Neural cell (in vitro differentiated cells): ENCODE data around the gene PCSK4. TPM values are rescaled to one million over a fixed set of nuclear protein-coding genes. Genes with fewer than 3 reads are reported as not detected.

Experiments
- H2AFZ ChIP-seq: fragments of 200-600, 300-800 bp; sonication (generic), shearing (Covaris generic); 2 replicates; pipeline ENCODE4 v1.6.0; 2014; ENCODE audit warnings: low read depth, mild to moderate bottlenecking, antibody characterized with exemption, low read length, moderate library complexity
- H3F3A ChIP-seq: fragments of 200-600 bp; shearing (Covaris generic); 2 replicates; pipeline ENCODE4 v1.6.1; 2016; ENCODE audit warnings: mild to moderate bottlenecking, moderate library complexity, mixed read lengths, antibody characterized with exemption, low read length; ENCODE audit not compliant: insufficient read depth, poor library complexity, severe bottlenecking
- H3K27ac ChIP-seq: fragments of 200-600, 300-800 bp; sonication (generic), shearing (Covaris generic); 2 replicates; pipeline ENCODE4 v1.5.1; 2014; ENCODE audit warnings: mild to moderate bottlenecking, low read length, moderate library complexity
- H3K27me3 ChIP-seq: fragments of 300-800, 200-600 bp; sonication (generic), shearing (Covaris generic); 2 replicates; pipeline ENCODE4 v1.6.0; 2014; ENCODE audit warnings: mild to moderate bottlenecking, low read depth, low read length, moderate library complexity; ENCODE audit not compliant: insufficient read depth
- H3K36me3 ChIP-seq: fragments of 300-800, 200-600 bp; sonication (generic), shearing (Covaris generic); 2 replicates; pipeline ENCODE4 v1.5.1; 2014; ENCODE audit warnings: mild to moderate bottlenecking, antibody characterized with exemption, low read length, moderate library complexity; ENCODE audit not compliant: insufficient read depth
- H3K4me2 ChIP-seq: fragments of 300-800, 200-600 bp; sonication (generic), shearing (Covaris generic); 2 replicates; pipeline ENCODE4 v1.6.0; 2014; ENCODE audit warnings: mild to moderate bottlenecking, low read length
- H3K4me3 ChIP-seq: fragments of 300-800, 200-600 bp; sonication (generic), shearing (Covaris generic); 2 replicates; pipeline ENCODE4 v1.5.1; 2014; ENCODE audit warnings: mild to moderate bottlenecking, low read length, moderate library complexity
- H3K79me2 ChIP-seq: fragments of 200-600 bp; shearing (Covaris generic); replicated peaks from 2 replicates; pipeline ENCODE4 v1.6.0; 2014; ENCODE audit warnings: mild to moderate bottlenecking, low read length, moderate library complexity; ENCODE audit not compliant: insufficient read depth
- H3K9ac ChIP-seq: fragments of 300-800, 200-600 bp; sonication (generic), shearing (Covaris generic); 2 replicates; pipeline ENCODE4 v1.6.1; 2016; ENCODE audit warnings: mild to moderate bottlenecking, low read length, mixed read lengths
- H3K9me2 ChIP-seq: fragments of 200-600 bp; shearing (Covaris generic); 2 replicates; pipeline ENCODE4 v1.6.1; 2016; ENCODE audit warnings: mild to moderate bottlenecking, low read length, mixed read lengths; ENCODE audit not compliant: insufficient read depth
- H3K9me3 ChIP-seq: fragments of 200-600, 300-800 bp; sonication (generic), shearing (Covaris generic); 2 replicates; pipeline ENCODE4 v1.6.1; 2016; ENCODE audit warnings: mild to moderate bottlenecking, mixed run types, low read length, moderate library complexity, mixed read lengths
- H4K20me1 ChIP-seq: fragments of 200-600 bp; shearing (Covaris generic); 2 replicates; pipeline ENCODE4 v1.6.1; 2016; ENCODE audit warnings: mild to moderate bottlenecking, mixed run types; ENCODE audit not compliant: insufficient read depth
- EP300 ChIP-seq: fragments of 450-650 bp; conservative IDR thresholded peaks from 2 replicates; pipeline ENCODE4 v1.6.1; 2014; ENCODE audit warnings: antibody characterized with exemption, mild to moderate bottlenecking, moderate library complexity; ENCODE audit not compliant: poor library complexity, severe bottlenecking
- EZH2 ChIP-seq: fragments of 200-600, 300-800 bp; shearing (Covaris generic), sonication (generic); IDR thresholded peaks from 2 replicates; pipeline ENCODE4 v1.6.1; 2014; ENCODE audit warnings: antibody characterized with exemption, low read length, borderline replicate concordance, mild to moderate bottlenecking; ENCODE audit not compliant: insufficient read depth, poor library complexity, severe bottlenecking
- MXI1 ChIP-seq: fragments of 450-650 bp; conservative IDR thresholded peaks from 2 replicates; pipeline ENCODE4 v1.6.1; 2014; ENCODE audit warnings: antibody characterized with exemption, mild to moderate bottlenecking; ENCODE audit not compliant: poor library complexity, severe bottlenecking
- POLR2AphosphoS5 ChIP-seq: IDR thresholded peaks from 2 replicates; pipeline ENCODE4 v1.6.1; 2012
- RAD21 ChIP-seq: fragments of 450-650 bp; conservative IDR thresholded peaks from 2 replicates; pipeline ENCODE4 v1.6.1; 2014; ENCODE audit warnings: antibody characterized with exemption, mild to moderate bottlenecking, moderate library complexity
- REST ChIP-seq: IDR thresholded peaks from 2 replicates; pipeline ENCODE4 v1.6.1; 2012; ENCODE audit warnings: borderline replicate concordance
- SMC3 ChIP-seq: fragments of 450-650 bp; conservative IDR thresholded peaks from 2 replicates; pipeline ENCODE4 v1.6.1; 2014; ENCODE audit warnings: antibody characterized with exemption, mild to moderate bottlenecking, moderate library complexity; ENCODE audit not compliant: poor library complexity
- TAF1 ChIP-seq: IDR thresholded peaks from 2 replicates; pipeline ENCODE4 v1.6.1; 2012; ENCODE audit warnings: low read depth
- polyA plus RNA-seq: library from polyadenylated mRNA; depleted of rRNA; stranded (reverse); fragments of >200 nt; gene quantifications from 2 replicates; pipeline ENCODE4 v1.2.3, GENCODE V29; 2014
- TF ChIP-seq, protein P1 (sequence below): fragments of 450-650 bp; IDR thresholded peaks from 2 replicates; pipeline ENCODE4 v1.5.1; 2014; ENCODE audit warnings: antibody characterized with exemption, mild to moderate bottlenecking, moderate library complexity; ENCODE audit not compliant: poor library complexity, severe bottlenecking

The PCSK4 gene
- polyA plus RNA-seq, 1 donor from 2014 or later, result 11.8 TPM

DNA sequence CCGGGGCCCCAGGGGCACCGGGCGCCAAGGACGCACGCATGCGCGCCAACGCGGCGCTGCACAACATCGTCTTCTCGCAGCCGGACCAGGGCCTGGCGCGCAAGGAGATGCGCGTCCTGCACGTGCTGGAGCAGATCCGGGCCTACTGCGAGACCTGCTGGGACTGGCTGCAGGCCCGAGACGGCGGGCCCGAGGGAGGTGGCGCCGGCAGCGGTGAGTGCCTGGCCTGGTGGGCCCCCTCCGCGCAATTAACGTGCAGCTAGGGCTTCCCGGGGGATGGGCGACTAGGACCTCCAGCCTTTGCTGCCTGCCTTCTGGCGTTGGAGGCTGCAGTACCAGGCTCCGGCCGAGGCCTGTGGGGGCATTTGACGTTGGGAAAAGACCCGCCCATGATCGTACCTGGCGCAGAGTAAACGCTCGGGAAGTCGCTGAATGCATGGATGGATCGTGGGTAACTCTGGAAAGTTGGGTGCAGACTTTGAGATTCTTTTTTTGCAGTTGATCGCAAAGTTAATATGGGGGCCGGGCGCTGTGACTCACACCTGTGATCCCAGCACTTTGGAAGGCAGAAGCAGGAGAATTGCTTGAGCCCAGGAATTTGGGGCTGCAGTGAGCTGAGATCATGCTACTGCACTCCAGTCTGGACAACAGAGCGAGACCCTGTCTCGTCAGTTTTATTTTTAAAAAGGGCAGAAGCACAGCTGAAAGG, 33.0 kb downstream of the PCSK4 start:
- no peak overlapping the region for H3K4me2 ChIP-seq
- no peak overlapping the region for H3K9ac ChIP-seq
- no peaks in the 10 kb centered on the region for H3K27me3 ChIP-seq
- H3K9me3 ChIP-seq, result no peaks in the 10 kb centered on the region
- peaks cover 23% of the 10 kb centered on the region for H3K36me3 ChIP-seq
- no peak overlapping the region for H2AFZ ChIP-seq
- no peaks in the 10 kb centered on the region for H3K9me2 ChIP-seq
- H3K4me3 ChIP-seq, result no peak overlapping the region
- peaks cover 54% of the 10 kb centered on the region for H4K20me1 ChIP-seq
- TF ChIP-seq MXI1 (no peak), POLR2AphosphoS5 (no peak), SMC3 (no peak), EP300 (no peak)
- TF ChIP-seq, protein P1, sequence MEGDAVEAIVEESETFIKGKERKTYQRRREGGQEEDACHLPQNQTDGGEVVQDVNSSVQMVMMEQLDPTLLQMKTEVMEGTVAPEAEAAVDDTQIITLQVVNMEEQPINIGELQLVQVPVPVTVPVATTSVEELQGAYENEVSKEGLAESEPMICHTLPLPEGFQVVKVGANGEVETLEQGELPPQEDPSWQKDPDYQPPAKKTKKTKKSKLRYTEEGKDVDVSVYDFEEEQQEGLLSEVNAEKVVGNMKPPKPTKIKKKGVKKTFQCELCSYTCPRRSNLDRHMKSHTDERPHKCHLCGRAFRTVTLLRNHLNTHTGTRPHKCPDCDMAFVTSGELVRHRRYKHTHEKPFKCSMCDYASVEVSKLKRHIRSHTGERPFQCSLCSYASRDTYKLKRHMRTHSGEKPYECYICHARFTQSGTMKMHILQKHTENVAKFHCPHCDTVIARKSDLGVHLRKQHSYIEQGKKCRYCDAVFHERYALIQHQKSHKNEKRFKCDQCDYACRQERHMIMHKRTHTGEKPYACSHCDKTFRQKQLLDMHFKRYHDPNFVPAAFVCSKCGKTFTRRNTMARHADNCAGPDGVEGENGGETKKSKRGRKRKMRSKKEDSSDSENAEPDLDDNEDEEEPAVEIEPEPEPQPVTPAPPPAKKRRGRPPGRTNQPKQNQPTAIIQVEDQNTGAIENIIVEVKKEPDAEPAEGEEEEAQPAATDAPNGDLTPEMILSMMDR, result no peak
- no peaks in the 10 kb centered on the region for H3F3A ChIP-seq
- no peak overlapping the region for H3K27ac ChIP-seq
- peaks cover 42% of the 10 kb centered on the region for H3K79me2 ChIP-seq

DNA sequence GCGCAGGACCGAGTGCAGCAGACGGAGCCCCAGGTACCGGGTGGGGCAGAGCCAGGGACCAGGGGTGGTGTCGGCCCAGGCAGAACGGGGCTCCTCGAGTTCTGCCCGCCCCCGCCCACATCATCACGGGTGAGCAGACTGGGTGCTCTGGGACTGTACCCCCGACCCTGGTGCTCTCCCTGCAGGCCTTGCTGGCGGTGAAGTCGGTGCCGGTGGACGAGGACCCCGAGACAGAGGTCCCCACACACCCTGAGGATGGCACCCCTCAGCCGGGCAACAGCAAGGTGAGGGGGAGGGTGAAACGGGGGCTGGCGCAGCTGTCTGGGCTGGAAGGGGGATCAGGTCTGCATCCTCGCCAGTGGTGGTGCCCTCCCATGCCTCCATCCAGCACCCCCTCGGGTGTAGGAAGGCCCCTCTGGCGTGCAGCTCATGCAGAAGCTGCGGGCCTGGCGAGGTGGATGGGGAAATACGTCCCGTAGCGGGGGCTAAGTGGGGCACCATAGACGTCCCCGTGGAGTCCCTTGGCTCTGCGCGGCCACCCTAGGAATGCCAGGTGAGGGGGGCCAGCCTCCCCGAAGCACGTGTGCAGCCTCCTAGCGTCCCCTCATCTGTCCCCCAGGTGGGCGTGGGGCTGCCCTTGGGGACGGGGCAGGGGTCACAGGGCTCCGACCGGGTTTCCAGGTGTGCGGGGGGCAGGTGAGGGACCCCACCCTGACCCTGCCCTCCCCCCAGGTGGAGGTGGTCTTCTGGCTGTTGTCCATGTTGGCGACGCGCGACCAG, 33.8 kb downstream of the PCSK4 start:
- Histone ChIP-seq H3K27ac (no peak overlapping the region), H3K4me2 (no peak overlapping the region), H3K79me2 (peaks cover 51% of the 10 kb centered on the region), H4K20me1 (peaks cover 54% of the 10 kb centered on the region), H3K4me3 (no peak overlapping the region), H3K27me3 (no peaks in the 10 kb centered on the region), H2AFZ (no peak overlapping the region), H3K9me2 (no peaks in the 10 kb centered on the region), H3K36me3 (peaks cover 23% of the 10 kb centered on the region), H3K9ac (no peak overlapping the region), H3K9me3 (no peaks in the 10 kb centered on the region), H3F3A (no peaks in the 10 kb centered on the region)
- TF ChIP-seq POLR2AphosphoS5, result no peak
- TF ChIP-seq MXI1, result no peak
- TF ChIP-seq, protein P1, result no peak
- no peak for TF ChIP-seq REST
- TF ChIP-seq TAF1, result no peak
- TF ChIP-seq SMC3, result no peak
- no peak for TF ChIP-seq RAD21
- no peak for TF ChIP-seq EZH2
- no peak for TF ChIP-seq EP300
